BJ (cell line): ENCODE measurements around the gene FCRL2. TPM values are rescaled to one million over a fixed set of nuclear protein-coding genes. Genes with fewer than 3 reads are reported as not detected.

ENCODE experiments used
- CTCF ChIA-PET: fragments of 350-600 bp; formaldehyde crosslinking; extraction: SDS; loops from one replicate; lab custom pipeline; 2021; ENCODE audit warnings: antibody characterized with exemption, inconsistent platforms; lab: Yijun Ruan, JAX
- POLR2A ChIA-PET: fragments of 300-600 bp; sonication (Branson Sonifier 250); formaldehyde crosslinking; extraction: SDS; loops from one replicate; lab custom pipeline; 2021; ENCODE audit warnings: antibody characterized with exemption; lab: Charles Lee
- DNase-seq: peaks from one replicate; pipeline ENCODE4 v3.0.0-alpha.2; 2011; ENCODE audit warnings: low read depth
- H3K27me3 ChIP-seq: 2 replicates; pipeline ENCODE4 v1.6.0; 2011; ENCODE audit warnings: low read length; ENCODE audit not compliant: control insufficient read depth, insufficient read depth
- H3K36me3 ChIP-seq: 2 replicates; pipeline ENCODE4 v1.5.1; 2011; ENCODE audit warnings: low read length; ENCODE audit not compliant: control insufficient read depth, insufficient read depth
- H3K4me3 ChIP-seq: 2 replicates; pipeline ENCODE4 v1.5.1; 2011; ENCODE audit warnings: low read depth, mild to moderate bottlenecking, control low read depth, low read length
- polyA plus RNA-seq: library from polyadenylated mRNA; depleted of rRNA; stranded (reverse); fragments of >200 nt; gene quantifications from 2 replicates; pipeline ENCODE4 v1.2.3, GENCODE V29; 2011
- TF ChIP-seq, protein P1 (sequence below): IDR thresholded peaks from 2 replicates; pipeline ENCODE4 v1.5.1; 2011; ENCODE audit warnings: low read depth, mild to moderate bottlenecking, control low read depth, inconsistent platforms, low read length, moderate library complexity; ENCODE audit not compliant: insufficient read depth

The FCRL2 gene
- polyA plus RNA-seq, 1 experiment = not detected

- TF ChIP-seq, protein P1, sequence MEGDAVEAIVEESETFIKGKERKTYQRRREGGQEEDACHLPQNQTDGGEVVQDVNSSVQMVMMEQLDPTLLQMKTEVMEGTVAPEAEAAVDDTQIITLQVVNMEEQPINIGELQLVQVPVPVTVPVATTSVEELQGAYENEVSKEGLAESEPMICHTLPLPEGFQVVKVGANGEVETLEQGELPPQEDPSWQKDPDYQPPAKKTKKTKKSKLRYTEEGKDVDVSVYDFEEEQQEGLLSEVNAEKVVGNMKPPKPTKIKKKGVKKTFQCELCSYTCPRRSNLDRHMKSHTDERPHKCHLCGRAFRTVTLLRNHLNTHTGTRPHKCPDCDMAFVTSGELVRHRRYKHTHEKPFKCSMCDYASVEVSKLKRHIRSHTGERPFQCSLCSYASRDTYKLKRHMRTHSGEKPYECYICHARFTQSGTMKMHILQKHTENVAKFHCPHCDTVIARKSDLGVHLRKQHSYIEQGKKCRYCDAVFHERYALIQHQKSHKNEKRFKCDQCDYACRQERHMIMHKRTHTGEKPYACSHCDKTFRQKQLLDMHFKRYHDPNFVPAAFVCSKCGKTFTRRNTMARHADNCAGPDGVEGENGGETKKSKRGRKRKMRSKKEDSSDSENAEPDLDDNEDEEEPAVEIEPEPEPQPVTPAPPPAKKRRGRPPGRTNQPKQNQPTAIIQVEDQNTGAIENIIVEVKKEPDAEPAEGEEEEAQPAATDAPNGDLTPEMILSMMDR = no peak
- H3K36me3 ChIP-seq = no peaks in the 10 kb centered on the region
- ChIA-PET CTCF (no interaction called here), POLR2A (no interaction called here)
- DNase-seq = no peak
- no peaks in the 10 kb centered on the region for H3K27me3 ChIP-seq
- no peak overlapping the region for H3K4me3 ChIP-seq
Measured at GRCh38 chr1:157715736-157716135, 61.2 kb downstream of the FCRL2 start.

DNA sequence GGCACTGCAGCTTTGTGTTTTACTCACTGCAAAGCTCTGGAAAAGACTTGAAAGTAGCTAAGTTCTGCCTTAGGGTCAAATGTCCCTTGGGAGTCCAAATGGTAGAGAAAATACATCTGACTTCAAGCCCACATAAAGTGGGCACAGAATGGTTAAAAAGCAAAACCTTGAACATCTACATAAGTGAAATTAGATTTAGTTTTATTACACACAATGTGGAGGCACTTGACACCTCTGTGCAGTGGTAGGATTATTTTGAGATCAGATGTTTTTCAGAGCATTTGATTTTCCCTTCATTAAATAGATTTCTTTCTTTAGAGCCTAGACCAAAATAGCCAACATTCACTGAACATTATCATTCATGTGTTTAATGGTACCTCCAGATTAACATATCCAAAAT is 65.1 kb downstream of the FCRL2 start:
- no peak for DNase-seq
- H3K27me3 ChIP-seq = no peaks in the 10 kb centered on the region
- ChIA-PET CTCF (no interaction called here), POLR2A (no interaction called here)
- H3K4me3 ChIP-seq = no peak overlapping the region
- H3K36me3 ChIP-seq = no peaks in the 10 kb centered on the region
- TF ChIP-seq, protein P1 = no peak

- Histone ChIP-seq H3K4me3 (no peak overlapping the region), H3K27me3 (peaks cover 3% of the 10 kb centered on the region; the same call in 1 of the 2 replicates), H3K36me3 (no peaks in the 10 kb centered on the region)
- TF ChIP-seq, protein P1 = no peak
- ChIA-PET POLR2A (no interaction called here), CTCF (no interaction called here)
- no peak for DNase-seq
Measured at GRCh38 chr1:157704878-157705277, 72.1 kb downstream of the FCRL2 start.

DNA sequence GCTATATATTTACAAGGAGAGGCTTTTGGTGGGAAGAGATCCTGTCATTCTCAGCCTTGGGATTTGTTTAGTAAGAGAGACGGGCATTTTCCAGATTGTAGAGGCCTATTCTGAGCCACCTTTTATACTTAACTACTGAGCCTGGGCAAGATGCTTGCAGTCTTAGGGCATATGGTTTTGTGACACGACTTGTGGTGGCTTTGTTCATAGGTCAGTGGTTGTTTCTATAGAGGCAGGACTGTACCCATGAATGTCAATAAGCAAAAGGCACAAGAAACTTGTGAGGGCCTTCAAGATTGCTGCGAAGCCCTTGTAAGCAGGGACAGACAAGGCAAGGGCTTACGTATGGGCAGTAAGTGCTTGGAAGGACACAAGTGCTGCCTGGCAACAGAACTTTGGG is 73.0 kb downstream of the FCRL2 start:
- CTCF ChIA-PET = no interaction called here
- DNase-seq = no peak
- no peak overlapping the region for H3K4me3 ChIP-seq
- TF ChIP-seq, protein P1 = no peak
- POLR2A ChIA-PET = no interaction called here
- peaks cover 3% of the 10 kb centered on the region; the same call in 1 of the 2 replicates for H3K27me3 ChIP-seq
- H3K36me3 ChIP-seq = no peaks in the 10 kb centered on the region

DNA sequence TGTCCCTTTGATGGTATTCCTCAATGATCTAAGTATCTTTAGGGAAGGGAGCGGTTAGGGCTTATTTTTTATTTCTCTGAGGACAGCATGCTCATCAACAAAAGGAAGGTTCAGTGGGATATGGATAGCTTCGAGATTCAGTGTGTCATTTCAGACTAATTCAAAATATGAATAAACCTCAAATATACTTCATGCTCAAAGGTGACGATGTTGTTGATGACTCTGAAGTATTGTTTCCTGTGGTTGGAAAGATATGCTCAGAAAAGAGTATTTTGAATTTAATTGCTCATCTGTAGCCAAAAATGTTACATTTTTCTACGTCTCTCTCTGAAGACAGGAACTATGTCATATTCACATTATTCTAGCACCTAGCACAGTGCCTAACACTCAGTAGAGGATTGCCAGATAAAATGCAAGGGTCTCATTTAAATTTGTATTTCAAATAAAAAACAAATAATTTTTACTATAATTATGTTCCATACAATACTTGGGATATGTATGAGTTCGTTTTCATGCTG is 74.6 kb downstream of the FCRL2 start:
- ChIA-PET POLR2A (no interaction called here), CTCF (no interaction called here)
- Histone ChIP-seq H3K27me3 (peaks cover 3% of the 10 kb centered on the region; the same call in 1 of the 2 replicates), H3K36me3 (no peaks in the 10 kb centered on the region), H3K4me3 (no peak overlapping the region)
- DNase-seq = no peak
- TF ChIP-seq, protein P1 = no peak
